SKM-1 treated with dmso at 0.1 percent for 144 hours (cell line): ENCODE results near the gene SHKBP1.
"Not testable (repeated sequence)": the region's sequence is repeated elsewhere in the genome, so short reads cannot be mapped to it uniquely, and the experiment has no call there.

ENCODE experiments used
- DNase-seq: peaks from one replicate; lab custom pipeline; 2025; ENCODE audit not compliant: unreplicated experiment; lab: John Stamatoyannopoulos, UW

The SHKBP1 gene

GRCh38 chr19:40576585-40577451, at the start of gene SHKBP1:
SHKBP1 (plus strand) TSS chr19:40576873; CDS start chr19:40576900, 27 bp downstream.
- DNase-seq, result peak; percentile 94

GRCh38 chr19:40528078-40528477, 48.6 kb upstream of the SHKBP1 start:
- DNase-seq, result no peak

GRCh38 chr19:40528533-40529092, 48.1 kb upstream of the SHKBP1 start:
- no peak for DNase-seq

GRCh38 chr19:40529093-40529954, 47.3 kb upstream of the SHKBP1 start:
- peak; percentile 78 for DNase-seq

DNA sequence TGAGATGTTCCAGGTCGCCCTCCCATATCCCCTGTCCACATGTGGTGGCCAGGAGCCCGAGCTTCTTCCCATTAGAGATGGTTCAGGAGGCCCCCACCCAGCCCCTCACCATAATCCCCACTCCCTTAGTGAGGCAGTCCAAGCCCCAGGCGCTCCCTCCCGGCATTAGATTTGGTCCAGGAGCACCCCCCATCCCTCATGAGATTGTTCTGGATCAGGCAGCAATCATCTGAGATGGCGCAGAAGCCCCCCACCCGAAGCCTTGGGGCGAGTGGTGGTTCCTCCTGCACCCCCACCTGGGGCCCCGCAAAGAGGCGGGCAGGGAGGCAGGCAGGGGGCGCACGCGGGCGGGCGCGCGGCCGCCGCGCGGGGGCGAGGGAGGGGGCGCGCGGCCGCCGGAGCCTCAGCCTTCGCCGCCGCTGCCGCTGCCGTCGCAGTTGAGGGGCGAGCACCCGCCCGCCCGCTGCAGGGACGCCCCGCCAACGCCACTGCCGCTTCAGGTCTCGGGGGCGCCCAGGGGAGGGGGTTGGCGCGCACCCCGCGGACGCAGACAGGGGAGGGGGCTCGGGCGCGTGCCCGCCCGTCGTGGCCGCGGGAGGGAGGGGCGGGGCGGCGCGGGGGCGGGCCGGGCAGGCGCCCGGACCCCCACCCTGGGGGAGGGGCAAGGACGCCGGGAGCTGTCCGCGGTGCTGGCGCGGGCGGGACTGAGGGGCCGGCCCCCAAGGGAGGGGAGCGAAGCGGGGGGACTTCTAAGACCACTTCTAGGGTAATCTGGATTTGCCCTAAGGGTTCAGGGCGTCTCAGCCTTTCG, 46.4 kb upstream of the SHKBP1 start:
- no peak for DNase-seq

DNA sequence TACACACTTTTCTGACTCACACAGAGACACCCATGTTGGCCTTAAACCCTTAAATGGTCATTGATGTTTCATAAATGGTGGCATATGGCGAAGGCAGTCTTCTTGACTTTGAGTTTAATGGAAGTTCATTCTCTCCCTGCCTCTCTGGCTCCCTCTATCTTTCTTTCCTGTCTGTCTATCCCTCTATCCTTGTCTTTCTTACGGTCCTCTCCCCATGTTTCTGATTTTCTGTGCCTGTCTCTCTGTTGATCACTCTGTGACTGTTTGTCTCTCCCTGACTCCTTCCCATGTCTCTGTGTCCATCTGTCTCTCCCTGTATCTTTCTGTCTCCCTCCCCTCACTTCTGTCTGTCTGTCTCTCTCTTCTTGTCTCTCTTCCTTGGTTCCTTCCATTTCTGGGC, 43.2 kb upstream of the SHKBP1 start:
- no peak for DNase-seq

- DNase-seq, result no peak
Measured at GRCh38 chr19:40534148-40534547, 42.5 kb upstream of the SHKBP1 start.

DNA sequence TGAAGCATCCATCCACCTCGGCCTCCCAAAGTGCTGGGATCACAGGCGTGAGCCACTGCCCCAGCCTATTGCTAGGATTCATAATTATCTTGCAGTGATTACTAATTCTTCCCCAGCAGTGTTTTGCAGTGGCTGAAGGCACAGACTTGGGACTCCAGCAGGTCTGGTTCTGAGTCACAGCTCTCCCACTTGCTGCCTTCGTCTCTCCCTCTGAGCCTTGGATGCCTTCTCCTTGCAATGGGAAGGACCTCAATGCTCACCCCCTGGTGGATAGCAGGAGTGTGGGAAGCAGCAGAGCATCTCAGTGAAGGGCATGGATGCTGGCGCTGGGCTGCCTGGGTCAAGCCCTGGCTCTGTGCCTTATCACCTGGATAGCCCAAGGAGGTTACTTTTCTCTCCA, 37.6 kb upstream of the SHKBP1 start:
- no peak for DNase-seq

DNA sequence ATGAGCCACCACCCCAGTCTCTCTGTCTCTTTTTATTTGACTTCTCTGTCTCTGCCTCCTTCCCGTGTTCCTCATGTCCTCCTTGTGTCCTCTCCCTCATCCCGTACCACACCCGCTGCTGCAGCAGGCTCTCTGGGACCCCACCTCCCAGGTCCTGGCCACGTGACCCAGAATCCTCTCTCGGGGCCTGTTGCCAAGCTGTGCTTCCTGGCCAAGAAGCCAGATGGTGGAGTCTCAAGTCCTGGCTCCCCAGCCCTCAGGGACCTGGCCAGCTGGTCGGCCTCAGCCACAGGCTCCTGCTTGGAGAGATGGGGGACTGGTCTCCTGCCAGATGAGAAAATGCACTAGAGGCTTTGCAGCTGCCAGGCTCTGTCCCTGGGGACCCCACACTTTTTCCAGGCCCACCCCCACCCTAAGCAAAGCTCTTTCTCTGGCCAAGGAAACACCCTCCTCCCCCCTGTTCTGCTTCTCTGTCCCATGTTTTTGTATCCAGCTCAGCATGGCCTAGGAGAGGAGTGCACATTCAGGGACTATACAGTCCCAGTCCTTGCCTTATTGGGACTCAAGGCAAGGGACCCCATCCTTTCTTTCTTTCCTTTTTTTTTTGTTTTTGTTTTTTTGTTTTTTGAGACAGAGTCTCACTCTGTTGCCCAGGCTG, 34.3 kb upstream of the SHKBP1 start:
- DNase-seq, result no peak

- DNase-seq, result no peak
Measured at GRCh38 chr19:40543029-40543597, 33.6 kb upstream of the SHKBP1 start.

GRCh38 chr19:40546153-40546841, 30.4 kb upstream of the SHKBP1 start:
- not testable (repeated sequence) for DNase-seq

- DNase-seq, result not testable (repeated sequence)
Measured at GRCh38 chr19:40547190-40547589, 29.5 kb upstream of the SHKBP1 start.

DNA sequence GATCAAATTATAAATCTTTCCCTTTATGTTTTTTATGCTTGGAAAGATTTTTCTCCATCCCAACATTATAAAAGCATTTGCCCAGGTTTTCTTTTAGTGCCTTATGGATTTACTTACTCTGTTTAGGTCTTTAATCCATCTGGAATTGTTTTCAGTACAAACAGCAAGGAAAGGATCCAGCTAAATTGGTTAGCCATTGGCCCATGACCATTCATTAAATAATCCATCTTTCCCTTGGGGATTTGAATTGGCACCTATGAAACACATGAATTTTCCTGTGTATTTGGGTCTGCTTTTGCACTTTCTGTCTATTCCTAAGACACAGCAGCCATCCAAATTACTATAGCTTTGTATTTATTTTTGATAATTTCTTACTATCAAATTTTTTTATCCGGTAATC, 28.8 kb upstream of the SHKBP1 start:
- DNase-seq, result no peak

GRCh38 chr19:40549007-40549708, 27.5 kb upstream of the SHKBP1 start:
- no peak for DNase-seq

DNA sequence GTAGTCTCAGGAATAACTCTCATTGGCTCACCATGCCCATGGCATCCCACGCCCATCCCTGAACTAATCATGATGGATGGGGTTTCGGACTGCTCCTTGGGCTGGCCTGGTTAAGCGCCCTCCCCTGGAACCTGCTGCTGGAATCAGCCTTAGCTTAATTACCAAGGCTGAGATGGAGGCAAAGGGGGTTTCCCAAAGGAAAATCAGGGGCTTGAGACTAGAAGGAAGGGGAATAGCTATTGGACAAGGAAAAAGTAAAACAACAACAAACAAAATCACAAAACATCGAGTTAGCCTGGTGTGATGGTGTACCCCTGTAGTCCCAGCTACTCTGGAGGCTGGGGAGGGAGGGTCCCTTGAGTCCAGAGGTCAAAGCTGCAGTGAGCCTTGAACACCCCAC, 25.7 kb upstream of the SHKBP1 start:
- no peak for DNase-seq

- DNase-seq, result no peak
Measured at GRCh38 chr19:40552848-40553247, 23.8 kb upstream of the SHKBP1 start.

DNA sequence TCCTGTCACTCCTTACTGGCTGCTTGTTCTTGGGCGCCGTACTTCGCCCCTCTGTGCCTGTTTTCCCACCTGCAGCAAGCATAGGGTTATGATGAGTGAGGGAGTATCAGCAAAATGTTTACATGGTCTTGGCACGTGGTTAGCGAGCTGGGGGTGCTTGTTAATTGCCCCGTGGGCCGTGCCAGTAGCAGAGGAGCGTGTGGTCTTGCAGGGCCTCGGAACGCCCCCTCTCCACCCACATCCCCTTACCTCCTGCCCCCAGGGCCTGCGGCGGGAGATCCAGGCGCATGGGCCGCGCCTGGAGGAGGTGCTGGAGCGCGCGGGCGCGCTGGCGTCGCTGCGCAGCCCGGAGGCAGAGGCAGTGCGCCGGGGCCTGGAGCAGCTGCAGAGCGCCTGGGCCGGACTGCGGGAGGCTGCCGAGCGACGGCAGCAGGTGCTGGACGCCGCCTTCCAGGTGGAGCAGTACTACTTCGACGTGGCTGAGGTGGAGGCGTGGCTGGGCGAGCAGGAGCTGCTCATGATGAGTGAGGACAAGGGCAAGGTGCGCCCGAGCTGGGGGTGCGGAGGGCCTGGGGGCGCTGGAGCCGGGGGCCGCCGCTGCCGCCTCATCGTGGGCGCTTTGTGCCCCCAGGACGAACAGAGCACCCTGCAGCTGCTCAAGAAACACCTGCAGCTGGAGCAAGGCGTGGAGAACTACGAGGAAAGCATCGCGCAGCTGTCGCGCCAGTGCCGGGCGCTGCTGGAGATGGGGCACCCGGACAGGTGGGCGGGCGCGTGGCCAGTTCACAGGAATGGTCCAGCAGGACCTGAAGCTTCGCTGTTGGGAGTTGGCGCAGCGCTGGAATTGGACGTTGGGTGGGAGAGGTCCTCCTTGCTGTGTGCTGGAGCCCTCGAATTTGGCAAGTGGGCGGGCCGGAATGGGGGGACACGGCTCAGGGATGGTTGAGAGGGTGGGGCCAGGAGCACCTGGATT, 22.5 kb upstream of the SHKBP1 start:
- no peak for DNase-seq
